Measurements from ENCODE around the gene WNT7B.

Gene WNT7B

DNA sequence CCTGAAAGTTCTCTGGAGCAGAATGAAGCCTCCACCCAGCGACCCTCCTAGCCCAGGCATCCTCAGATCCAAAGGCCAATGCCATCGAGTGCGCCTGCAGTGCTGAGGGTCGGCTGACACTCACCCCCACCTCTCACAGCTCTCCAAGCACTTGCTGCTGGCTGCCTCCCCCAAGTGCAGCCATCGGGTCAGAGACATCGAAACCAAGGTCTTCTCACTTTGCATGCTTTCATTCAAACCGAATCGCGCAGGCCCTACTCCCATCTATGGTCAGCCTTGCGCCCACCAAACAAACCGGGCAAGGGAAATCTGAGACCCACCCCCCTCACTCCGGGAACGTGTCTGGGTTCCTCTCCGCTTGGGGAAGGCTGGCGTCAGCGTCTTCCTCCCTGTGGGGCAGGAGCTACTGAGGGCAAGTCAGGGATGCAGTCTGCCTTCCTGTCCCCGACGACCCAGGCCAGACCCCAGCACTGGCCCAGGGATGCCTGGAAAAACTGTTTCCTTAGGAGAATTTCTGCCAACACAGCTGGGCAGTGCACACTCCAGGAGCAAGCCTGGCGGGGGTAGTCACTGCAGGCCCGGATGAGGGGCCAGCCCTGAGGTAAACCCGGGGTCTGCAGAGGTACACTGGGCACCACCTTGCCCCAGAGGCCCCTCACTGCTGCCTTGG, 7.0 kb downstream of the WNT7B start:
- no peak for DNase-seq

DNA sequence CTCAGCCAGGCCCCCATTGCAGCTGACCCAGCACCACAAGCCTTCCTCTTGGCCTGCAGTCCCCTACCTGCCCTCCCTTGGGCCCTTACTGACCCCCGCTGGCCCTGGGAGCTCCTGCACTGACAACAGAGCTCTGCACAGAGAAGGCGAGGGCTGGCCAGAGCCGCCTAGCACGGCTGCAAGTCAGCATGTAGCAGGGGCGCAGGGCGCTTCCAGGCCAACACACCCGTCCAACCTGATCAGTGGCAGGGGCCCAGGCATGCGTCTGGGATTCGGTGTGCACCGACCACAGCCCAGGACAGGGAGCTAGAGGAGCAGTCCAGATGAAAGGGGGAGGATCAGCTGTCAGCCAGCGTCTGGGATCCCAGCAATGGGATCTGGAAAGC, 7.6 kb downstream of the WNT7B start:
- DNase-seq, result no peak

GRCh38 chr22:45968751-45969413, 8.1 kb downstream of the WNT7B start:
- DNase-seq, result no peak

GRCh38 chr22:45968003-45968650, 8.8 kb downstream of the WNT7B start:
- no peak for DNase-seq

- DNase-seq, result no peak
These were observed 10.0 kb downstream of the WNT7B start for GRCh38 chr22:45966895-45967365.

GRCh38 chr22:45966320-45966894, 10.6 kb downstream of the WNT7B start:
- DNase-seq, result no peak

- no peak for DNase-seq
These were observed 11.4 kb downstream of the WNT7B start for GRCh38 chr22:45965563-45965962.

DNA sequence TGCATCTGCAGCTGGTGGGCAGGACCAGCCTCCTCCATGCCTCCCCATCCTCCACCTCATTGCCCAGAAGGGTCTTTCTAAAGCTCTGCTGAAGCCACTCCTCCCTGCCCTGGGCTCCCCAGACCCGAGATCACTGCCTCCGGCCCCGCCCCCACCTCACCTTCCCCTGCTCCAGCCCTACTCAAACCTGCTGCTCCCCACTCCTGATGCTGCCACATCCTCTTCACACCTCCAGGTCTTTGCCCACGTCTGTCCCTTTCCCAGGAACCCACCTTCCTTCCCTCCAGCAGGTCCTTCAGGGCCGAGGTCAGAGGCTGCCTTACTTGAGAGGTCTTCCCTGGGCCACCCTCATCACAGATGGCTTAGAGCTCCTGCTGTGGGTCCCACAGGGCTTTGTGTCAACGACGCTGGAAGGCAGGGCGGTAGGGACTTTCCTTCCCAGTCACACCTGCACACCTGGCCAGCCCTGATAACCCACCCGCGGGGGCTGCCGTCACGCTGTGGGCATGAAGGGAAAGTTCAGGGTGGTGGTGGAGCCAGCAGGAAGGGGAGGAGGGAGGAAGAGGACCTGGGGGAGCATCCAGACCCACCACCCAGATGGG, 11.9 kb downstream of the WNT7B start:
- DNase-seq, result no peak

DNA sequence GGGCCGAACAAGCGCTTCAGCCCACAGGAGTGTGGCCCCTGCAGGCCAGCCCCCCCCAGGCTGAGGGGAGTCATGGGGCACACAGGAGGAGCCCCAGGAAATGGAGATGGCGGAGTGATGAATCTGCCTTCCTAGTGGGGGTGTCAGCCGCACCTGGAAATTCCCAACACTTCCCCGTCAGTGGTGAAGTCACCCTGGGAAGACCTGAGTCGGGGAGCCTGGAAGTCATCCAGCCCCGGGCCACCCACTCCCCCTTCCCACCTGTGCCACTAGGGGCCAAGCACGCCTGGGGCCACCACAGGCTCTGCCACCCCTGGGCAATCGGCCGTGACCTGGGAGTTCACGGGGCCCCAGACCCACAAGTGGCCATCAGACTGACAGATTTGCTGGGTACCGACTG, 12.6 kb downstream of the WNT7B start:
- DNase-seq, result no peak

DNA sequence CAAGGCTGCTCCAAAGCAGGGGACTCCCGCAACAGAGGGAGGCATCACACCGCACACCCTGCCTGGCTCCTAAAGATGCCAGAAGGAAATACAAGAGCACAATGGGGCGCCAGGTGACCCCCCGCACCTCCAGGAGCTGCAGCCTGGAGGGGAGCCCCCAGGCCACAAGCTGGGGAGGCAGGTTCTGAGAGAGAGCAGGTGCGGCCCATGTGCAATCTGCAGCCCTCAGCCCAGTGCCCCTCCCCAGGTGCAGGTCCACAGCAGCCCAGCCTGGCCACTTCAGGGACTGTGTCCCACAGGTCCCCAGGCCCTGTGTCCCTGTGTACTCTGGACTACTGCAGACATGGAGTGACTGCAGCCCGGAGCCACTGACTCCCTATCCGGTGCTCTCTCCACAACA, 13.1 kb downstream of the WNT7B start:
- no peak for DNase-seq

- no peak for DNase-seq
These were observed 14.1 kb downstream of the WNT7B start for GRCh38 chr22:45962756-45963324.

DNA sequence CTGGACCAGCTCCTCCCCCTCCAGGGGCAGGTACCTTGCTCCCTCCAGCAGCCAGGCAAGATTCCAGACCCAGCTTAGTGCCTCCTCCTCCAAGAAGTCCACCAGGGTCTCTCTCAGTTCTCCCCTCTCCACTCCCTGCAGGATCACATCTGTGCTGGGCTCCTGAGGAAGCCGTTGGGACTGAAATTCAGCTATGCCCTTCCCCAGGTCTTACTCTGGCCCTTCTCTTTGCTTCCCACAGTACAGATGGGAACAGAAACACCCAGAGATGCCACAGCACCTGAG, 14.6 kb downstream of the WNT7B start:
- no peak for DNase-seq

DNA sequence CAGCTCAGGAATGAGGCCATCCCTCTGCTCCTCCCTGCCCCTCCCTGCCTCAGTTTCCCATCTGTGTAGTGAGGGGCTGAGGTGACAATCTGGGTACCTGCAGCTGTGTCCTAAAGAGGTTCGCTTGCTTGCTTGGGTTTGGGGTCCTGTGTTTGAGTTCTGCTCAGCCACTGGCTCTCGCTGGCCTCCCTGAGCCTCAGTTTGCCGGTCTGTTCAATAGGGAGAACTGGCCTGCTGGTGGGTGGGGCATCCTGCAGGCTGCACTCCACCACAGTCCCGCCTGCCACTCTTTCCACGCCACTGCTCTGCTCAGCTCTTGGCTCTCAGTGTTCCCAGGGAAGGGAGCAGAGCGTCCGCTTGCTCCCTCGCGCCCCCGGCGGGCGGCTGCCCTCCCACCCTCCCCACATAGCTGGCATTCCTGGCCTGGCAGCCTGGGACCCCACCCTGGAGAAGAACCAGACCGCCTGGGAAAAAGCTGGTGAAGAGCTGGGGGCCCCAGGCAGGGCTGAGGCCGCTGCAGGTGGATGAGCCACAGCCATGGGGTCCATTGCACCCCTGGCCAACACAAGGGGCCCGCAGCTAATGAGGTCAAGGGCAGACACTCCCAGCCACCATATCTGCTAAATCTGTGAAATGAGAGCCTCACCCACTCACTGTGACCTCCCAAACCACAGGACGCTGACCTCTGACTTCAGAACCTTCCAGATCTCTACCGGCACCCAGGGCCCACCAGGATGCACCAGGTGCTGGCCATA, 15.1 kb downstream of the WNT7B start:
- DNase-seq, result no peak

GRCh38 chr22:45960477-45961386, 16.2 kb downstream of the WNT7B start:
- DNase-seq, result no peak

- no peak for DNase-seq
These were observed 17.1 kb downstream of the WNT7B start for GRCh38 chr22:45959719-45960476.

DNA sequence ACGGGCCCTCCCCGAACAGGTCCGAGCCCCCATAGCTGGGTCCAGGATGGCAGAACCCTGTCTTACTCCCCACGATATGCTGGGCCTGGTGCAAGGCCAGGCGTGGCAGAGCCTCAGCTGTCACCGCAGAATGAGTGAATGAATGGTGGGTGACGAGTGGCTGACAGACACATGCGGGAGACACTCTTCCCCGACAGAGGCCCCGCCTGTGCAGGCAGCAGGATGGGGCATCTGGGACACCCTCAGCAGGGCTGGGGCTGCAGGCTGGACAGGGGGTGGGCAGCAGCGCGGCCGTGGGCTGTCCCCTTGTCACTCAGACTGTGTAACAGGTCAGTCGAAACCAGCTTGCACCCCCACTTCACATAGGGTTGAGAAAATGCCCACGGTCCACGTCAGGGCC, 18.0 kb downstream of the WNT7B start:
- no peak for DNase-seq

- DNase-seq, result no peak
These were observed 19.1 kb downstream of the WNT7B start for GRCh38 chr22:45957826-45958225.

DNA sequence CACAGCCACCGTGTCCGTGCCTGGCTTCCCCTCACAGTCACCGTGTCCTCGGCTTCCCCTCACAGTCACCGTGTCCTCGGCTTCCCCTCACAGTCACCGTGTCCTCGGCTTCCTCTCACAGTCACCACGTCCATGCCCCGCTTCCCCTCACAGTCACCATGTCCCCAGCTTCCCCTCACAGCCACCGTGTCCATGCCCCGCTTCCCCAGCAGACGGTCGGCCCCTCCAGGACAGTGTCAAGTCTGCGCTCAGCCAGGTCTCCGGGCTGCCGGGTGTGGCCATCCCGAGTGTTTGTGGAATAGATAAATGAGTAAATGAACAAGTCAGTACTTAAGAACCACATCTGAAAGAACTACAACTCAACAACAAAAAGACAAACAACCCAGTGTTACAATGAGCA, 23.8 kb downstream of the WNT7B start:
- DNase-seq, result no peak

DNA sequence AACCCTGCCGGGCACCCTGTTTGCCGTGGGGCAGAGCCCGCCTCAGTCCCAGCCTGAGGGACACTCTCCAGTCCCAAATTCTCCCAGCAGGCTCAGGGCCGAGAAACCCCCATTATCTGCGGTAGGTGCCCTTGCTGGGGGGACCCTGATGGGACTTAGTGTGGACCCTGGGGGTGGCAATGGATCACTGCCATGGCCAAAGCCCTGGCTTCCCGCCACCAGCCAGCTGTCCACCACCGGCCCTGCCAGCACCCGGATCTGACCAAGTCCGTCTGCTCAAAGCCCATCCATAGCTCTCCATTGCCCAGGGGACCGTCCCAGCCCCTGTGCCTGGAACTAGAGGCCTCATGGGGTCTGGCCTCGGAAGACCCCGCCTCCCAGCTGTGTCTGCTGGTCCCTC, 24.4 kb downstream of the WNT7B start:
- no peak for DNase-seq

DNA sequence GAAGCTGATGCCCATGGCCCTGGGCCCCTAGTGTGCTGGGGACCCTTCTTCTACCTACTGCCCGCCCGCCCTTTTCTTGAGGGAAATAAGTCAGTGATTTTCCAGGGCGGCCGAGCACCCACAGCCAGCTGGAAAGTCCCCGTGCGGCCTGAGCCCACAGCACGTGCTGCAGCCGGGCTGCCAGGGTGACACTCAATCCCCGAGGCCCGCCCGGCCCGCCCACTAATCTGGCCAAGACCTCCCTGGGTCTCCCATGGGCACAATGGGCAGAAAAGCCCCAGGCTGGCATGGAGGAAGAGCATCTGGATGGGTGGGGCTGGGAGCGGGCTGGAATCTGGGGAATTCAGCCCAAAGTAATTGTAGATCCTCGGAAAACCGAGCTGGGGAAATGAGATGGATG, 24.8 kb downstream of the WNT7B start:
- no peak for DNase-seq

DNA sequence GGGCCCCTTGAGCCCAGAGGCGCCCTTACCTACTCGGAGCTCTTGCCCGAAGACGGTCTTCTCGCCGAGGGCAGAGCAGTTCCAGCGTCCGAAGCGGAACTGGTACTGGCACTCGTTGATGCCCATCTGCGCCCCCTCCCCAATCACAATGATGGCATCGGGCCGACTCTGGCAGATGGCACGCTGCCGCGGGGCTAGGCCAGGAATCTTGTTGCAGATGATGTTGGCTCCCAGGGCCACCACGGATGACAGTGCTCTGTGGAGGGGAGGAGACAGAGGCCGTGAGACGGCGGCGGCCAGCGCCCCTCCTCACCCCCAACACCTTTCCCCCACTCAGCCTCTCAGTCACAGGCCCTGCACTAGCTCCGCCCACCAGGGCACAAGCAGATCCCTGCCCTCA, 27.1 kb downstream of the WNT7B start:
- no peak for DNase-seq
